Activated naive CD4-positive, alpha-beta T cell treated with anti-CD3 and anti-CD28 coated beads for 36 hours (primary cell): Measurements from ENCODE around the gene ARMC5. TPM values are rescaled to one million over a fixed set of nuclear protein-coding genes. Genes with fewer than 3 reads are reported as not detected.

Source experiments
- CTCF ChIA-PET: fragments of 350-600 bp; sonication (Branson Sonifier 250); formaldehyde crosslinking; loops from one replicate; lab custom pipeline; 2021; ENCODE audit warnings: antibody characterized with exemption; lab: Charles Lee
- DNase-seq: peaks from one replicate; pipeline ENCODE4 v3.0.0-alpha.2; 2020
- H3K27ac Mint-ChIP-seq: one replicate; pipeline ENCODE4 v1.8.0; 2021; ENCODE audit warnings: mild to moderate bottlenecking, mixed read lengths
- H3K27me3 Mint-ChIP-seq: one replicate; pipeline ENCODE4 v1.8.0; 2021; ENCODE audit warnings: low read depth, mixed read lengths
- H3K36me3 Mint-ChIP-seq: one replicate; pipeline ENCODE4 v1.8.0; 2021; ENCODE audit warnings: low read depth, mixed read lengths
- H3K4me1 Mint-ChIP-seq: one replicate; pipeline ENCODE4 v1.8.0; 2021; ENCODE audit warnings: low read depth, mixed read lengths
- H3K4me3 Mint-ChIP-seq: one replicate; pipeline ENCODE4 v1.8.0; 2021; ENCODE audit warnings: mild to moderate bottlenecking, moderate library complexity, mixed read lengths
- H3K9me3 Mint-ChIP-seq: one replicate; pipeline ENCODE4 v1.8.0; 2021; ENCODE audit warnings: mixed read lengths
- intact Hi-C: fragments of 100-400 bp; cut with micrococcal nuclease; formaldehyde crosslinking; loops from one replicate; pipeline ENCODE4 v1.15.1; 2023
- total RNA-seq, 2 experiments: library from RNA; stranded (reverse); gene quantifications; one replicate each; pipeline ENCODE4 v1.2.3, GENCODE V29; 2021

ARMC5 gene
- total RNA-seq, 2 experiments from 2014 or later, result 6.3 to 6.7 TPM

DNA sequence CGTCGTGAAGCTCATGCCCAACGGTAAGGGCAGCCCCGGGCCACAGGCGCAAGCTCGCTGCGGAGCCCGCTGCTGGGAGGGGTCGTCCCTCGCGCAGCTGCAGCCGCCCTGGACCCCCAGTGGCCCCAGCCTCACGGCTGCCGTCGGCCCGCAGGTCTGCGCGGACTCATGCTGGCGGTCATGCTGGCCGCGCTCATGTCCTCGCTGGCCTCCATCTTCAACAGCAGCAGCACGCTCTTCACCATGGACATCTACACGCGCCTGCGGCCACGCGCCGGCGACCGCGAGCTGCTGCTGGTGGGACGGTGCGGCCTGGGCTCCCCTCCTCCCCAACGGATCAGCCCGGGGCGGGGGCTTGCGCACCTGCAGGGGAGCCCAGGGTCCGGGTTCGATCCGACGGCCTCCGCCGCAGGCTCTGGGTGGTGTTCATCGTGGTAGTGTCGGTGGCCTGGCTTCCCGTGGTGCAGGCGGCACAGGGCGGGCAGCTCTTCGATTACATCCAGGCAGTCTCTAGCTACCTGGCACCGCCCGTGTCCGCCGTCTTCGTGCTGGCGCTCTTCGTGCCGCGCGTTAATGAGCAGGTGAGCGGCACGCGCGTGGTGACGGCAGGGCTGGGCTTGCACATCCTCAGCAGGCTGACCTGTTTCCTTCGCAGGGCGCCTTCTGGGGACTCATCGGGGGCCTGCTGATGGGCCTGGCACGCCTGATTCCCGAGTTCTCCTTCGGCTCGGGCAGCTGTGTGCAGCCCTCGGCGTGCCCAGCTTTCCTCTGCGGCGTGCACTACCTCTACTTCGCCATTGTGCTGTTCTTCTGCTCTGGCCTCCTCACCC is 29.4 kb downstream of the ARMC5 start:
- H3K27ac Mint-ChIP-seq, result no peak overlapping the region
- H3K36me3 Mint-ChIP-seq, result peaks cover 8% of the 10 kb centered on the region
- H3K9me3 Mint-ChIP-seq, result no peaks in the 10 kb centered on the region
- intact Hi-C loops, result no loop called here
- CTCF ChIA-PET, result interaction anchor here (0.6 to 1.0 kb wide), 3 partner anchors 22 to 381 kb away, joined by 3 read pairs; no protein-coding TSS in a partner anchor
- H3K4me3 Mint-ChIP-seq, result peak overlapping the region; percentile 82
- peaks cover 6% of the 10 kb centered on the region for H3K4me1 Mint-ChIP-seq
- H3K27me3 Mint-ChIP-seq, result no peaks in the 10 kb centered on the region
- DNase-seq, result no peak

- CTCF ChIA-PET, result interaction anchor here (0.6 to 0.7 kb wide), 2 partner anchors 30 to 380 kb away, joined by 3 to 4 read pairs; partner anchors contain the start of gene ARMC5
- no peak for DNase-seq
- Mint-ChIP-seq H3K36me3 (peaks cover 8% of the 10 kb centered on the region), H3K27me3 (no peaks in the 10 kb centered on the region), H3K27ac (no peak overlapping the region), H3K4me1 (peaks cover 6% of the 10 kb centered on the region), H3K9me3 (no peaks in the 10 kb centered on the region), H3K4me3 (no peak overlapping the region)
- intact Hi-C loops, result no loop called here
Observed at GRCh38 chr16:31489298-31489564, 29.9 kb downstream of the ARMC5 start.

GRCh38 chr16:31489616-31490584 is 30.6 kb downstream of the ARMC5 start:
- Mint-ChIP-seq H3K27ac (no peak overlapping the region), H3K4me1 (peaks cover 6% of the 10 kb centered on the region), H3K27me3 (no peaks in the 10 kb centered on the region), H3K36me3 (peaks cover 8% of the 10 kb centered on the region), H3K9me3 (no peaks in the 10 kb centered on the region), H3K4me3 (no peak overlapping the region)
- CTCF ChIA-PET, result interaction anchor here (0.6 to 0.7 kb wide), 2 partner anchors 30 to 380 kb away, joined by 3 to 4 read pairs; partner anchors contain the start of gene ARMC5
- DNase-seq, result no peak
- intact Hi-C loops, result no loop called here

- H3K4me3 Mint-ChIP-seq, result no peak overlapping the region
- intact Hi-C loops, result no loop called here
- H3K36me3 Mint-ChIP-seq, result peaks cover 8% of the 10 kb centered on the region
- CTCF ChIA-PET, result interaction anchor here (0.6 kb wide), 1 partner anchor 137 kb away, joined by 3 read pairs; no protein-coding TSS in a partner anchor
- no peaks in the 10 kb centered on the region for H3K9me3 Mint-ChIP-seq
- no peak for DNase-seq
- H3K4me1 Mint-ChIP-seq, result peaks cover 4% of the 10 kb centered on the region
- no peak overlapping the region for H3K27ac Mint-ChIP-seq
- H3K27me3 Mint-ChIP-seq, result no peaks in the 10 kb centered on the region
Observed at GRCh38 chr16:31491778-31492418, 32.6 kb downstream of the ARMC5 start.

GRCh38 chr16:31493506-31494125 is 34.3 kb downstream of the ARMC5 start:
- peaks cover 2% of the 10 kb centered on the region for H3K4me1 Mint-ChIP-seq
- no peaks in the 10 kb centered on the region for H3K27me3 Mint-ChIP-seq
- no peak for DNase-seq
- H3K4me3 Mint-ChIP-seq, result no peak overlapping the region
- peaks cover 8% of the 10 kb centered on the region for H3K36me3 Mint-ChIP-seq
- CTCF ChIA-PET, result interaction anchor here (0.6 kb wide), 1 partner anchor 240 kb away, joined by 4 read pairs; no protein-coding TSS in a partner anchor
- H3K27ac Mint-ChIP-seq, result no peak overlapping the region
- intact Hi-C loops, result no loop called here
- no peaks in the 10 kb centered on the region for H3K9me3 Mint-ChIP-seq

DNA sequence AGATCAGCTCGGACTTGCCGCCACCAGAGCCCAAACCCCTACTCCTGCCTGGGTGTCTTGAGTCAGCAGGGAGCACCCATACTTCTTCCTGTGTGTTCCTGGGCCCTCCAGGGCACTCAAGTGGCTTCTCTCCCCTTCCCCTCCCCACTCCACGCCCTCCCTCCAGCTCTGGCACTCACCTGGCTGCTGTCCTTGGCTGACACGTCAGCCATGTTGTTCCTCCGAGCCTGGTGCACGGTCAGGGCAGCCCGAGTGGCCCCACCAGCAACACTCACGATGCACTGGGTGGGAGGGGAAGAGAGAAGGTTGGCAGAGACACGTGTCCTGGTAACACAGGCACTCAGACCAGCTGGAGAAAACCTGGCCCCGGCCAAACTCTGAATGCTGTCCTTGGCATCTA is 37.4 kb downstream of the ARMC5 start:
- Mint-ChIP-seq H3K4me3 (no peak overlapping the region), H3K9me3 (no peaks in the 10 kb centered on the region), H3K4me1 (no peaks in the 10 kb centered on the region), H3K27me3 (no peaks in the 10 kb centered on the region), H3K36me3 (peaks cover 8% of the 10 kb centered on the region), H3K27ac (no peak overlapping the region)
- CTCF ChIA-PET, result interaction anchor here (0.8 to 1.3 kb wide), 2 partner anchors 15 to 37 kb away, joined by 4 read pairs; partner anchors contain the start of gene ARMC5
- no peak for DNase-seq
- intact Hi-C loops, result no loop called here

GRCh38 chr16:31498493-31498892 is 39.2 kb downstream of the ARMC5 start:
- peaks cover 2% of the 10 kb centered on the region for H3K36me3 Mint-ChIP-seq
- H3K9me3 Mint-ChIP-seq, result no peaks in the 10 kb centered on the region
- CTCF ChIA-PET, result no interaction called here
- H3K4me3 Mint-ChIP-seq, result no peak overlapping the region
- H3K4me1 Mint-ChIP-seq, result no peaks in the 10 kb centered on the region
- H3K27ac Mint-ChIP-seq, result no peak overlapping the region
- no peaks in the 10 kb centered on the region for H3K27me3 Mint-ChIP-seq
- DNase-seq, result no peak
- intact Hi-C loops, result no loop called here

DNA sequence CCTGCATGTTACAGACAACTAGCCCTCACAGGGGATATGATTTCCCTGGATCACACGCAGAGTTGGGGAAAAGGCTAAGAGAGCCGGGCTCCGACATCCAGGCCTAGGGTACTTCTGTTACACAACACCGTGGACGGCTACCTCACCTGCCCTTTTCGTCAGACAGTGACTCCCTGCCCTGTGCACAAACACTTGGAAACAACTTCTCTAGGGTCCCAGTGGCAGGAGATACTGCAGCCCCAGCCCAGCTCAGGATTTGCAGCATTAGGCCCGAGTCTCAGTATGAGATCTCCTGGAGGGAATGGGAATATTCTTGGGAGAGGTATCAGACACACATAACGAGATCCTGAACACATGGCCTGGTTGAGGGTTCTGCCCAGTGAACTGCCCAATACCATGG is 40.6 kb downstream of the ARMC5 start:
- CTCF ChIA-PET, result interaction anchor here (0.7 to 1.7 kb wide), 2 partner anchors 14 to 39 kb away, joined by 3 to 5 read pairs; no protein-coding TSS in a partner anchor
- Mint-ChIP-seq H3K27ac (no peak overlapping the region), H3K27me3 (no peaks in the 10 kb centered on the region), H3K4me1 (peaks cover 5% of the 10 kb centered on the region), H3K9me3 (no peaks in the 10 kb centered on the region), H3K36me3 (peaks cover 2% of the 10 kb centered on the region), H3K4me3 (no peak overlapping the region)
- intact Hi-C loops, result no loop called here
- DNase-seq, result no peak

DNA sequence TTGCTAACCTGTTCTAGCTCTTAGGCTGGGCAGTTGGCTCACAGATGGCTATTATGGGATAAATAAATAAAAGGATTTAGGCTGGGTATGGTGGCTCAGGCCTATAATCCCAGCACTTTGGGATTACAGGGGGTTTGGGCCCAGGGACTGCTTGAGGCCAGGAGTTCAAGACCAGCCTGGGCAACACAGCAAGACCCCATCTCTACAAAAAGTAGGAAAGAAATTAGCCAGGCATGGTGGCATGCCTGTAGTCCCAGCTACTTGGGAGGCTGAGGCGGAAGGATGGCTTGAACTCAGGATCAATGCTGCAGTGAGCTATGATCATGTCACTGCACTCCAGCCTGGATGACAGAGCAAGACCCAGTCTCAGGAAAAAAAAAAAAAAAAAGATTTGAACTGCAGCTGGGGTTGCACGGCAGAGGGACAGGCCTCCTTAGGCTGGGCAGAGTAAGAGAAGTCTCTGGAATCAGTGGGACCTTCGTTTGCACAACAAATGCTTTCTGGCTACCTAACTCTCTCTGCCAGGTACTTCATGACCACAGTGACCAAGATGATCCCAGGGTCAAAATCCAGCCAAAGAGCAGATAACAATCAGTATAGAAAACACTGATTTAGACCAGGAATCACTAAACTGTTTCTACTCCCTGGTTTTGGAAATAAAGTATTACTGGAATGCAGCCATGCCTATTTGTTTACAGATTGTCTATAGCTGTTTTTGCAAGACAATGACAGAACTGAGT is 42.1 kb downstream of the ARMC5 start:
- no peak overlapping the region for H3K27ac Mint-ChIP-seq

DNA sequence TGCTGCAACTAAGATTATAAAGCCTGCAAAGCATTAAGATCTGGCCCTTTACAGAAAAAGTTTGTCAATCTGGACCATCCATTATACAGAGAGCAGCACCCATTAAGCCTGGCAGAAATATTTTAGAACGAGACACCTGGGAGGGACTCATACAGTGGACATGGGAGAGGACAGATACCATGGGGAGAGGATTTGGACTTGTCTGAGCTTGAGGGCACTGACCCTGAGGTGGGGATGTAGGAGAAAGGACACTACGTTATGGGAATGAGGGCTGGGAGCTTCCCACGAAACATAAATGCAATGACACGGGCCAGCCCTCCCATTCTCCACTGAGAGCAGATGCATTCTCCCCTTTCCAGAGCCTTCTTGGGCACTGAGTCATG is 42.7 kb downstream of the ARMC5 start:
- peaks cover 5% of the 10 kb centered on the region for H3K36me3 Mint-ChIP-seq
- CTCF ChIA-PET, result interaction anchor here (1.7 kb wide), 1 partner anchor 41 kb away, joined by 5 read pairs; no protein-coding TSS in a partner anchor
- DNase-seq, result no peak
- H3K4me3 Mint-ChIP-seq, result no peak overlapping the region
- H3K27me3 Mint-ChIP-seq, result no peaks in the 10 kb centered on the region
- no peak overlapping the region for H3K27ac Mint-ChIP-seq
- intact Hi-C loops, result no loop called here
- H3K9me3 Mint-ChIP-seq, result no peaks in the 10 kb centered on the region
- peaks cover 26% of the 10 kb centered on the region for H3K4me1 Mint-ChIP-seq

More for the DNA sequence above, 42.1 kb downstream of the ARMC5 start:
- Mint-ChIP-seq H3K9me3 (no peaks in the 10 kb centered on the region), H3K36me3 (peaks cover 5% of the 10 kb centered on the region), H3K27me3 (no peaks in the 10 kb centered on the region), H3K4me1 (peaks cover 20% of the 10 kb centered on the region), H3K4me3 (no peak overlapping the region)
- CTCF ChIA-PET, result interaction anchor here (1.7 kb wide), 1 partner anchor 41 kb away, joined by 5 read pairs; no protein-coding TSS in a partner anchor
- intact Hi-C loops, result no loop called here
- no peak for DNase-seq

GRCh38 chr16:31502981-31503380 is 43.7 kb downstream of the ARMC5 start:
- H3K4me3 Mint-ChIP-seq, result no peak overlapping the region
- no peak overlapping the region for H3K27ac Mint-ChIP-seq
- CTCF ChIA-PET, result interaction anchor here (1.0 kb wide), 1 partner anchor 46 kb away, joined by 3 read pairs; no protein-coding TSS in a partner anchor
- no peak for DNase-seq
- H3K36me3 Mint-ChIP-seq, result peaks cover 5% of the 10 kb centered on the region
- intact Hi-C loops, result no loop called here
- H3K4me1 Mint-ChIP-seq, result peaks cover 31% of the 10 kb centered on the region
- no peaks in the 10 kb centered on the region for H3K27me3 Mint-ChIP-seq
- no peaks in the 10 kb centered on the region for H3K9me3 Mint-ChIP-seq
